Stomach (tissue), 4 donors: ENCODE measurements around the gene ATP6V0D1.

Experiments
- EP300 ChIP-seq: sonication (generic); formaldehyde crosslinking; IDR thresholded peaks from one replicate; pipeline ENCODE4 v1.6.1; 2017; ENCODE audit warnings: antibody characterized with exemption
- POLR2A ChIP-seq, 4 donors: fragments of 450-650 bp; IDR thresholded peaks; one replicate each; pipeline ENCODE4 v1.6.1; 2016; ENCODE audit warnings: antibody characterized with exemption in 4 of 4, control low read depth in 2 of 4, mild to moderate bottlenecking in 1 of 4, moderate library complexity in 1 of 4
- POLR2AphosphoS5 ChIP-seq, 3 donors: sonication (generic); formaldehyde crosslinking; IDR thresholded peaks; one replicate each; pipeline ENCODE4 v1.6.1; 2016; ENCODE audit warnings: antibody characterized with exemption in 3 of 3
- TF ChIP-seq, protein P1 (sequence below), 7 experiments: fragments of 450-650 bp in 4 of 7; fragments of 200-600 bp in 3 of 7; sonication (generic) in 3 of 7; IDR thresholded peaks; one replicate each; pipeline ENCODE4 v1.5.1; 2016 to 2019; ENCODE audit warnings: antibody characterized with exemption in 7 of 7, control low read depth in 2 of 7, mild to moderate bottlenecking in 1 of 7

DNA sequence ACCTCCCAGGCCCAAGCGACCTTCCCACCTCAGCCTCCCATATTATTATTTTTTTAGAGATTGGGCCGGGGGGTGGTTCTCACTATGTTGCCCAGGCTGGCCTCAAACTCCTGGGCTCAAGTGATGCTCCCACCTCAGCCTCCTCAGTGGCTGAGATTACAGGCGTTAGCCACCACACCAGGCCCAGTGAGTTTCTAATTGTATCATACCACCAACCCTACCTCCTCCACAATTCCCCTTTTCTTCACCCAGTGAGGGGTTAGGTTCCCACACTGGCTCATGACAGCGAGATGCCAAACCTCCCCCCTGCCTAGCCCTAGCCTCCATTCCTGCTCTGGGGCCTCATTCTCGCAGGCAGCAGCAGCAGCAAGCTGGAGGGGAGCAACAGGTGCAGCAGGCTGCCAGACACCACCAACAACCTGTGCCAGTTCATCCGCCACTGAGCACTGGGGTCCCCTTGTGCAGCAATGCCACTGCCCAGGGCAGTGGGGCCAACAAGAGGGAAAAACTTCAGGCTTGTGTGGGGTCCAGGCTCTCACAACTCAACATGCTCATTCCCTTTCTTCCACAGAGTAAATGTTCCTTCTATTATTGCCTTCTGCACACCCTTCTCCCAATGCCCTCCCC is 9.1 kb downstream of the ATP6V0D1 start:
- no peak for TF ChIP-seq POLR2A (IDR thresholded peaks at IDR 0.05)
- TF ChIP-seq, protein P1, sequence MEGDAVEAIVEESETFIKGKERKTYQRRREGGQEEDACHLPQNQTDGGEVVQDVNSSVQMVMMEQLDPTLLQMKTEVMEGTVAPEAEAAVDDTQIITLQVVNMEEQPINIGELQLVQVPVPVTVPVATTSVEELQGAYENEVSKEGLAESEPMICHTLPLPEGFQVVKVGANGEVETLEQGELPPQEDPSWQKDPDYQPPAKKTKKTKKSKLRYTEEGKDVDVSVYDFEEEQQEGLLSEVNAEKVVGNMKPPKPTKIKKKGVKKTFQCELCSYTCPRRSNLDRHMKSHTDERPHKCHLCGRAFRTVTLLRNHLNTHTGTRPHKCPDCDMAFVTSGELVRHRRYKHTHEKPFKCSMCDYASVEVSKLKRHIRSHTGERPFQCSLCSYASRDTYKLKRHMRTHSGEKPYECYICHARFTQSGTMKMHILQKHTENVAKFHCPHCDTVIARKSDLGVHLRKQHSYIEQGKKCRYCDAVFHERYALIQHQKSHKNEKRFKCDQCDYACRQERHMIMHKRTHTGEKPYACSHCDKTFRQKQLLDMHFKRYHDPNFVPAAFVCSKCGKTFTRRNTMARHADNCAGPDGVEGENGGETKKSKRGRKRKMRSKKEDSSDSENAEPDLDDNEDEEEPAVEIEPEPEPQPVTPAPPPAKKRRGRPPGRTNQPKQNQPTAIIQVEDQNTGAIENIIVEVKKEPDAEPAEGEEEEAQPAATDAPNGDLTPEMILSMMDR (IDR thresholded peaks at IDR 0.05) = no peak
- TF ChIP-seq POLR2AphosphoS5 (IDR thresholded peaks at IDR 0.05) = no peak
- TF ChIP-seq EP300 = no peak
